Right atrium auricular region (tissue), 2 donors: Measurements from ENCODE around the gene TMEM45B. TPM values are rescaled to one million over a fixed set of nuclear protein-coding genes. Genes with fewer than 3 reads are reported as not detected.
"Not testable (repeated sequence)": the region's sequence is repeated elsewhere in the genome, so short reads cannot be mapped to it uniquely, and the experiment has no call there.

Source experiments
- DNase-seq: peaks from one replicate; pipeline ENCODE4 v3.0.0-alpha.2; 2019; ENCODE audit warnings: low spot score
- H3K27ac ChIP-seq, 2 donors: fragments of 200-600 bp; sonication (generic); 1 replicate in 1 of 2; 2 replicates in 1 of 2; pipeline ENCODE4 v1.5.1; 2016 to 2019
- H3K27me3 ChIP-seq, 2 donors: fragments of 200-600 bp; sonication (generic); one replicate each; pipeline versions ENCODE4 v1.5.1 to v1.6.0; 2017 to 2019
- H3K36me3 ChIP-seq: fragments of 200-600 bp; sonication (generic); one replicate; pipeline ENCODE4 v1.5.1; 2016
- H3K4me1 ChIP-seq, 2 donors: fragments of 200-600 bp; sonication (generic); one replicate each; pipeline versions ENCODE4 v1.5.1 to v1.6.0; 2017 to 2019
- H3K4me3 ChIP-seq, 2 donors: fragments of 200-600 bp; sonication (generic); 1 replicate in 1 of 2; 2 replicates in 1 of 2; pipeline ENCODE4 v1.5.1; 2017 to 2019; ENCODE audit warnings: mild to moderate bottlenecking in 1 of 2, moderate library complexity in 1 of 2
- H3K9me3 ChIP-seq, 2 donors: fragments of 200-600 bp; sonication (generic); one replicate each; pipeline ENCODE4 v1.5.1; 2019
- total RNA-seq, 2 donors: library from RNA; depleted of rRNA; stranded (reverse); fragments of >200 nt; gene quantifications; one replicate each; pipeline ENCODE4 v1.1.0, GENCODE V29; 2016
- TF ChIP-seq, protein P1 (sequence below), 2 donors: fragments of 200-600 bp; sonication (generic); IDR thresholded peaks; one replicate each; pipeline ENCODE4 v1.5.1; 2019; ENCODE audit warnings: antibody characterized with exemption in 2 of 2

Gene TMEM45B
- total RNA-seq, 2 donors from 2014 or later: not detected

DNA sequence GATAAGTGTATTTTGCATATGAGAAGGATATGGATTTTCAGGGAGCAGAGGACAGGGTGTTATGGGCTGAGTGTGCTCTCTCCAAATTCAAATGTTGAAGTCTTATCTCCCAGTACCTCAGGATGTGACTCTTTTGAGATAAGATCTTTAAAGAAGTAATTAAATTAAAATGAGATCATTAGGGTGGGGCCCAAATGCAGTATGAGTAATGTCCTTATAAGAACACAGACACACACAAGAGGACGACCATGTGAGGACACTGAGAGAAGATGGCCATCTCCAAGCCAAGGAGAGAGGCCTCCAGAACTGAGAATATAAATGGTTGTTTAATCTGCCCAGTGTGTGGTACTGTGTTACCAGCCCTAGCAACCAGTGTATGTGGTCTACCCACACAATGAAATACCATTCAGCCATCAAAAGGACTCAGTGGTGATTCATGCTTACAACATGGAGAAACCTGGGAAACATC lies 20.8 kb downstream of the TMEM45B start:
- DNase-seq, H3K27ac ChIP-seq, H3K36me3 ChIP-seq, H3K4me3 ChIP-seq, H3K27me3 ChIP-seq, H3K9me3 ChIP-seq, H3K4me1 ChIP-seq: not testable (repeated sequence)

DNA sequence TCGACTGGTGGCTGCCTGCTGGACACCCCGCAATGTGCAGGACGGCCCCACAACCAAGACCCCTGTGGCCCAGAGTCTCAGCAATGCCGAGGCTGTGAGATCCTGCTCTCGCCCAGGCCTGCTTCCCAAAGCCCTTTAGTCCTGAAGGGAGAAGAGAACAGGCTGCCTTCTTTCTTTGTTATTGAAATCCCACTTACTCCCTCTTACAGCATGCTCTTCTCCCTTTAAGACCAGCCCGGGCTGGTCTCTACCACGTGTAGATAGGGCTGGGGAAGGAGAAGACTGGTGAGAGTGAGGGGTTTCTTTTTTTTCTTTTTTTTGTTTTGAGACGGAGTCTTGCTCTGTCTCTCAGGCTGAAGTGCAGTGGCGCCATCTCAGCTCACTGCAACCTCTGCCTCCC lies 21.3 kb downstream of the TMEM45B start:
- TF ChIP-seq, protein P1, sequence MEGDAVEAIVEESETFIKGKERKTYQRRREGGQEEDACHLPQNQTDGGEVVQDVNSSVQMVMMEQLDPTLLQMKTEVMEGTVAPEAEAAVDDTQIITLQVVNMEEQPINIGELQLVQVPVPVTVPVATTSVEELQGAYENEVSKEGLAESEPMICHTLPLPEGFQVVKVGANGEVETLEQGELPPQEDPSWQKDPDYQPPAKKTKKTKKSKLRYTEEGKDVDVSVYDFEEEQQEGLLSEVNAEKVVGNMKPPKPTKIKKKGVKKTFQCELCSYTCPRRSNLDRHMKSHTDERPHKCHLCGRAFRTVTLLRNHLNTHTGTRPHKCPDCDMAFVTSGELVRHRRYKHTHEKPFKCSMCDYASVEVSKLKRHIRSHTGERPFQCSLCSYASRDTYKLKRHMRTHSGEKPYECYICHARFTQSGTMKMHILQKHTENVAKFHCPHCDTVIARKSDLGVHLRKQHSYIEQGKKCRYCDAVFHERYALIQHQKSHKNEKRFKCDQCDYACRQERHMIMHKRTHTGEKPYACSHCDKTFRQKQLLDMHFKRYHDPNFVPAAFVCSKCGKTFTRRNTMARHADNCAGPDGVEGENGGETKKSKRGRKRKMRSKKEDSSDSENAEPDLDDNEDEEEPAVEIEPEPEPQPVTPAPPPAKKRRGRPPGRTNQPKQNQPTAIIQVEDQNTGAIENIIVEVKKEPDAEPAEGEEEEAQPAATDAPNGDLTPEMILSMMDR (IDR thresholded peaks at IDR 0.05): no peak
- no peaks in the 10 kb centered on the region for H3K4me1 ChIP-seq
- DNase-seq: no peak
- H3K4me3 ChIP-seq: no peak overlapping the region
- H3K27me3 ChIP-seq: no peaks in the 10 kb centered on the region
- H3K36me3 ChIP-seq: no peaks in the 10 kb centered on the region
- H3K27ac ChIP-seq: no peak overlapping the region
- no peaks in the 10 kb centered on the region for H3K9me3 ChIP-seq

DNA sequence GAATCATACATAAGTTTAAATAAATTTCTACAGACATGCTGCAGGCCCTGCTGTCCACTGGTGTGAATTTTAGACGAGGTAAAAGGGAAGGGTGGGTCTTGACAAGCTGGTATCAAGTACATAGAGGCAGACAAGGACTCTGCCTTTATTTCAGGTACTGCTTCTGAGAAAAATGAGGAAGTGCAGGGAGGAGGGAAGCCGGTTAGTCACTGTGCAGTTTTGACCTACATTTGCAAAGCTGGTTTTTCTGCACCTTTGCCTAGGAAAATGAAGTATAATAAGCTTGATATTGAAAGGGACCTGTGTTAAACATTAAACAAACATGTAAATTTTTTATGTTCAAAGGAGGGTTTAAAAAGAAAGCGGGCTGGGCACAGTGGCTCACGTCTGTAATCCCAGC lies 24.6 kb downstream of the TMEM45B start:
- Histone ChIP-seq H3K36me3 (no peaks in the 10 kb centered on the region), H3K27me3 (no peaks in the 10 kb centered on the region), H3K4me3 (no peak overlapping the region), H3K4me1 (no peaks in the 10 kb centered on the region), H3K9me3 (no peaks in the 10 kb centered on the region), H3K27ac (no peak overlapping the region)
- DNase-seq: no peak
- TF ChIP-seq, protein P1 (IDR thresholded peaks at IDR 0.05): no peak

DNA sequence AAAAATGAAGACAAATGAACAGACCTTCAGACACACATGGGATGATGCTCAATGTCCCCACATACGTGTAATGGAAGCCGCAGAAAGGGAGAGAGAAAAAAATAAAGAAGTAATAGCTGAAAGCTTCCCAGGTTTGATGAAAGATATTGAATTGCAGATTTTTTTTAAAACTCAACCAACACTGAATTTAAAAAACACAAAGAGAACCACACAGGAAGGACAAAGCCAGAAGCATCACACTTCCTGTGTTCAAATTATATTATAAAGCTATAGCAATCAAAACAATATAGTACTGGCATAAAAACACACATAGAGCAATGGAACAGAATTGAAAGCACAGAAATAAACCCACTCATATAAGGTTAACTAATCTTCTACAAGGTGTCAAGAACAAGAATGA lies 26.5 kb downstream of the TMEM45B start:
- Histone ChIP-seq H3K36me3 (no peaks in the 10 kb centered on the region), H3K4me1 (no peaks in the 10 kb centered on the region), H3K4me3 (no peak overlapping the region), H3K27me3 (no peaks in the 10 kb centered on the region), H3K27ac (no peak overlapping the region), H3K9me3 (no peaks in the 10 kb centered on the region)
- TF ChIP-seq, protein P1 (IDR thresholded peaks at IDR 0.05): no peak
- no peak for DNase-seq

DNA sequence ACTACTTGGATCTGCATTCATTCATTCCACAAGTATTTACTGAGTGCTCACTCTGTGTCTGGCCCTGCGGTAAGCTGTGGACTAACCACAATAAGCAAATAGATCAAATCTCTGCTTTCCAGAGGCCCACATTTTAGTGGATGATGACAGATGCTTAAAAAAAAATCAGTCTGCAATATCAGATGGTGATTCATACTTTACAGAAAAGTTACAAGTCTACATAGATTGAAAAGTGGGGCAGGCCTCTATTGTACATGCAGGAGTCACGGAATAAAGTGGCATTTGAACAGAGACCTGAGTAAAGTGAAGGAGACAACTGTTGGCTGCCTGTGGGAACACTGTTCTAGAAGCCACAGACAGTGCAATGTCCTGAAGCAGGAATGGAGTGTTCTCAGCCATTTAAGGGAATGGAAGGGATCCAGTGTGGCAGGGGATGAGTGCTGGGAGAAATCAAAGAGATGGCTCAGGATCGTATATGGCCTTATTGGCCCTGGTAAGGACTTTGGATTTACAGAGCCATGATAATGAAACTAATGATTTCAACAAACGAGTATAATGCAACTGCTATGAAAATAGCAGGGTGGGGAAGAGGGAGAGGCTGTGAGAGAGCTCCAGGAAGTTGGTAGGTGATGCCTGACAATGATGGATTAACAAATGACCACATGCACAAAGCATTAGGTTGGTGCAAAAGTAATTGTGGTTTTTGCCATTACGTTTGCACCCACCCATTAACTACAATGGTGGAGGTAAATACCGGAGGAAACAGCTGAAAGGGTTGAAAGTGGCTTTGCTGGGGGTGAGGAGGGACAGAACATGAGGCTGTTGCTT lies 31.1 kb downstream of the TMEM45B start:
- Histone ChIP-seq H3K9me3 (no peaks in the 10 kb centered on the region), H3K4me1 (no peaks in the 10 kb centered on the region), H3K36me3 (no peaks in the 10 kb centered on the region), H3K4me3 (no peak overlapping the region), H3K27me3 (no peaks in the 10 kb centered on the region), H3K27ac (no peak overlapping the region)
- TF ChIP-seq, protein P1 (IDR thresholded peaks at IDR 0.05): no peak
- DNase-seq: no peak

DNA sequence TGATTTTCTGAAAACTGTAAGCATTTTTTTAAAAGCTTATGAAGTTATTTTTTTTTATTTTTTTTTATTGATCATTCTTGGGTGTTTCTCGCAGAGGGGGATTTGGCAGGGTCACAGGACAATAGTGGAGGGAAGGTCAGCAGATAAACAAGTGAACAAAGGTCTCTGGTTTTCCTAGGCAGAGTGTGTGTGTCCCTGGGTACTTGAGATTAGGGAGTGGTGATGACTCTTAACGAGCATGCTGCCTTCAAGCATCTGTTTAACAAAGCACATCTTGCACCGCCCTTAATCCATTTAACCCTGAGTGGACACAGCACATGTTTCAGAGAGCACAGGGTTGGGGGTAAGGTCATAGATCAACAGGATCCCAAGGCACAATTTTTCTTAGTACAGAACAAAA lies 31.7 kb downstream of the TMEM45B start:
- H3K4me1 ChIP-seq, H3K36me3 ChIP-seq, H3K27ac ChIP-seq, H3K27me3 ChIP-seq, H3K9me3 ChIP-seq, DNase-seq, H3K4me3 ChIP-seq: not testable (repeated sequence)
